IMR-90 (cell line): ENCODE measurements around the gene ERH. TPM values are rescaled to one million over a fixed set of nuclear protein-coding genes. Genes with fewer than 3 reads are reported as not detected.

Source experiments
- ATAC-seq: fragments of 200-7000 bp; cut with Tn5 transposase; 2 replicates; pipeline ENCODE4 v1.9.1; 2020; ENCODE audit warnings: low read depth, mild to moderate bottlenecking, moderate library complexity
- BruUV-seq: library from RNA; stranded (reverse); fragments of 400-500 nt; replicated peaks from 2 replicates; lab custom pipeline; 2021; lab: Mats Ljungman, UMichigan
- CTCF ChIA-PET: fragments of 300-600 bp; formaldehyde crosslinking; extraction: SDS; loops from one replicate; lab custom pipeline; 2021; ENCODE audit warnings: antibody characterized with exemption; lab: Yijun Ruan, JAX
- POLR2A ChIA-PET: fragments of 300-600 bp; sonication (Branson Sonifier 250); formaldehyde crosslinking; loops from one replicate; lab custom pipeline; 2022; ENCODE audit warnings: antibody characterized with exemption; ENCODE audit not compliant: unreplicated experiment; lab: Charles Lee
- DNase-seq: peaks from one replicate; pipeline ENCODE4 v3.0.0; 2013
- H2AFZ ChIP-seq: replicated peaks from 2 replicates; pipeline ENCODE3; 2013; ENCODE audit warnings: low read length, mild to moderate bottlenecking; ENCODE audit not compliant: poor library complexity
- H2AK5ac ChIP-seq: 2 replicates; pipeline ENCODE4 v1.6.1; 2013; ENCODE audit warnings: low read depth, low read length, inconsistent platforms
- H2AK9ac ChIP-seq: replicated peaks from 2 replicates; pipeline ENCODE3; 2013; ENCODE audit warnings: mild to moderate bottlenecking, low read depth, low read length, moderate library complexity; ENCODE audit not compliant: poor library complexity
- H2BK120ac ChIP-seq: 2 replicates; pipeline ENCODE4 v1.6.1; 2013; ENCODE audit warnings: low read depth, low read length, inconsistent platforms
- H2BK15ac ChIP-seq: 3 replicates; pipeline ENCODE4 v1.6.1; 2013; ENCODE audit warnings: low read depth, low read length, inconsistent platforms
- H2BK20ac ChIP-seq: 2 replicates; pipeline ENCODE4 v1.6.1; 2013; ENCODE audit warnings: low read depth, mild to moderate bottlenecking, inconsistent platforms, low read length, moderate library complexity
- H2BK5ac ChIP-seq: 2 replicates; pipeline ENCODE4 v1.6.1; 2013; ENCODE audit warnings: mild to moderate bottlenecking, low read depth, low read length, inconsistent platforms; ENCODE audit not compliant: poor library complexity, severe bottlenecking
- H3K14ac ChIP-seq: replicated peaks from 2 replicates; pipeline ENCODE4 v1.6.1; 2013; ENCODE audit warnings: low read depth, low read length, inconsistent platforms
- H3K18ac ChIP-seq: 2 replicates; pipeline ENCODE4 v1.6.1; 2013; ENCODE audit warnings: low read depth, low read length, control low read depth
- H3K23ac ChIP-seq: 2 replicates; pipeline ENCODE4 v1.6.1; 2013; ENCODE audit warnings: low read depth, low read length, inconsistent platforms
- H3K27ac ChIP-seq: 2 replicates; pipeline ENCODE4 v1.5.1; 2013; ENCODE audit warnings: mild to moderate bottlenecking, control low read depth, low read length; ENCODE audit not compliant: insufficient read depth
- H3K27me3 ChIP-seq: 2 replicates; pipeline ENCODE4 v1.6.1; 2013; ENCODE audit warnings: low read length; ENCODE audit not compliant: control insufficient read depth, insufficient read depth
- H3K36me3 ChIP-seq: 2 replicates; pipeline ENCODE4 v1.6.1; 2013; ENCODE audit warnings: low read length, mixed read lengths; ENCODE audit not compliant: control insufficient read depth, insufficient read depth
- H3K4ac ChIP-seq: 2 replicates; pipeline ENCODE4 v1.6.1; 2013; ENCODE audit warnings: low read depth, low read length, inconsistent platforms
- H3K4me1 ChIP-seq: 2 replicates; pipeline ENCODE4 v1.6.1; 2013; ENCODE audit warnings: low read length, mixed read lengths; ENCODE audit not compliant: control insufficient read depth, insufficient read depth
- H3K4me2 ChIP-seq: 2 replicates; pipeline ENCODE4 v1.6.1; 2013; ENCODE audit warnings: low read depth, mild to moderate bottlenecking, control low read depth, low read length, moderate library complexity
- H3K4me3 ChIP-seq: 2 replicates; pipeline ENCODE4 v1.5.1; 2013; ENCODE audit warnings: low read depth, mild to moderate bottlenecking, control low read depth, low read length, moderate library complexity; ENCODE audit not compliant: insufficient read depth
- H3K56ac ChIP-seq: 2 replicates; pipeline ENCODE4 v1.6.1; 2013; ENCODE audit warnings: low read length, inconsistent platforms; ENCODE audit not compliant: insufficient read depth; ENCODE audit errors: extremely low read depth
- H3K79me1 ChIP-seq, 2 experiments: 2 replicates each; pipeline ENCODE4 v1.6.1; 2013; ENCODE audit warnings: low read length in 2 of 2, inconsistent platforms in 1 of 2, low read depth in 1 of 2
- H3K9ac ChIP-seq: 2 replicates; pipeline ENCODE4 v1.6.1; 2013; ENCODE audit warnings: low read depth, low read length, control low read depth
- H3K9me1 ChIP-seq: 2 replicates; pipeline ENCODE4 v1.6.1; 2013; ENCODE audit warnings: low read length, inconsistent platforms; ENCODE audit not compliant: insufficient read depth
- H3K9me3 ChIP-seq: 2 replicates; pipeline ENCODE4 v1.6.1; 2013; ENCODE audit warnings: low read length; ENCODE audit not compliant: control insufficient read depth, insufficient read depth
- H4K20me1 ChIP-seq: 2 replicates; pipeline ENCODE4 v1.6.1; 2013; ENCODE audit warnings: low read length, inconsistent platforms; ENCODE audit not compliant: insufficient read depth
- H4K5ac ChIP-seq: 2 replicates; pipeline ENCODE4 v1.6.1; 2013; ENCODE audit warnings: mild to moderate bottlenecking, low read depth, low read length, control low read depth
- H4K8ac ChIP-seq, 2 experiments: 2 replicates each; pipeline ENCODE4 v1.6.1; 2013; ENCODE audit warnings: low read depth in 2 of 2, low read length in 2 of 2, control low read depth in 1 of 2, inconsistent platforms in 1 of 2
- H4K91ac ChIP-seq: 2 replicates; pipeline ENCODE4 v1.6.1; 2013; ENCODE audit warnings: low read depth, low read length, inconsistent platforms; ENCODE audit not compliant: insufficient read depth
- BHLHE40 ChIP-seq: fragments of 150-350 bp; IDR thresholded peaks from 2 replicates; pipeline ENCODE4 v1.6.1; 2016; ENCODE audit warnings: mild to moderate bottlenecking, low read depth, low read length
- CEBPB ChIP-seq: IDR thresholded peaks from 2 replicates; pipeline ENCODE4 v1.6.1; 2012; ENCODE audit warnings: low read depth, low read length, improper control_type of control experiment
- CHD1 ChIP-seq: IDR thresholded peaks from 2 replicates; pipeline ENCODE4 v1.6.1; 2012; ENCODE audit warnings: low read depth, low read length, improper control_type of control experiment
- CTCF ChIP-seq: conservative IDR thresholded peaks from 2 replicates; pipeline ENCODE4 v1.5.1; 2012; ENCODE audit warnings: mild to moderate bottlenecking, low read depth, low read length, improper control_type of control experiment
- ELK1 ChIP-seq: fragments of 150-350 bp; IDR thresholded peaks from 2 replicates; pipeline ENCODE4 v1.6.1; 2016; ENCODE audit warnings: low read depth, mild to moderate bottlenecking, low read length, moderate library complexity, borderline replicate concordance
- FOS ChIP-seq: fragments of 150-350 bp; IDR thresholded peaks from 2 replicates; pipeline ENCODE4 v1.6.1; 2016; ENCODE audit warnings: low read depth, low read length
- MAFK ChIP-seq: IDR thresholded peaks from 2 replicates; pipeline ENCODE4 v1.6.1; 2012; ENCODE audit warnings: low read depth, low read length, improper control_type of control experiment
- MAZ ChIP-seq: IDR thresholded peaks from 2 replicates; pipeline ENCODE4 v1.6.1; 2012; ENCODE audit warnings: low read depth, mild to moderate bottlenecking, low read length, improper control_type of control experiment, moderate library complexity, borderline replicate concordance
- MXI1 ChIP-seq: IDR thresholded peaks from 2 replicates; pipeline ENCODE4 v1.6.1; 2012; ENCODE audit warnings: low read depth, mild to moderate bottlenecking, low read length, moderate library complexity, borderline replicate concordance
- NFE2L2 ChIP-seq: fragments of 150-350 bp; IDR thresholded peaks from 2 replicates; pipeline ENCODE4 v1.6.1; 2016; ENCODE audit warnings: low read depth, mild to moderate bottlenecking, low read length
- POLR2A ChIP-seq: IDR thresholded peaks from 2 replicates; pipeline ENCODE4 v1.6.1; 2012; ENCODE audit warnings: mild to moderate bottlenecking, low read depth, low read length
- RAD21 ChIP-seq: IDR thresholded peaks from 2 replicates; pipeline ENCODE4 v1.6.1; 2012; ENCODE audit warnings: low read length, improper control_type of control experiment
- RCOR1 ChIP-seq: IDR thresholded peaks from 2 replicates; pipeline ENCODE4 v1.6.1; 2012; ENCODE audit warnings: mild to moderate bottlenecking, low read length, improper control_type of control experiment; ENCODE audit not compliant: insufficient replicate concordance
- RFX5 ChIP-seq: IDR thresholded peaks from 2 replicates; pipeline ENCODE4 v1.8.0; 2012; ENCODE audit warnings: low read depth, mild to moderate bottlenecking, low read length, moderate library complexity
- SMC3 ChIP-seq: fragments of 150-350 bp; IDR thresholded peaks from 2 replicates; pipeline ENCODE4 v1.6.1; 2016; ENCODE audit warnings: low read depth, mild to moderate bottlenecking, antibody characterized with exemption, low read length, moderate library complexity
- USF2 ChIP-seq: fragments of 150-350 bp; IDR thresholded peaks from 2 replicates; pipeline ENCODE4 v1.6.1; 2017; ENCODE audit warnings: mild to moderate bottlenecking, antibody characterized with exemption, low read length, low read depth
- WGBS, 2 experiments: methylation state at CpG; one replicate each; pipeline versions ENCODE4 v1.1.5 to v1.1.7; 2013; ENCODE audit warnings: missing lambda C conversion rate in 2 of 2; ENCODE audit not compliant: insufficient read length in 1 of 2; ENCODE audit errors: extremely low coverage in 2 of 2; 5-methylcytosine and 5-hydroxymethylcytosine counted together
- dilution Hi-C: fragments of 300-500 bp; cut with HindIII; formaldehyde crosslinking; loops from one replicate; pipeline ENCODE4 v1.14.3; 2018; ENCODE audit warnings: low sequenced_read_pairs; ENCODE audit not compliant: unreplicated experiment
- in situ Hi-C: fragments of 300-500 bp; cut with MboI; formaldehyde crosslinking; loops from 3 replicates; pipeline ENCODE4 v1.14.3; 2019; ENCODE audit warnings: low sequenced_read_pairs, inconsistent platforms, mixed read lengths
- intact Hi-C: fragments of 100-400 bp; cut with micrococcal nuclease; formaldehyde crosslinking; loops from 2 replicates; pipeline ENCODE4 v1.10.0; 2022
- polyA plus RNA-seq, 3 experiments: library from polyadenylated mRNA; depleted of rRNA; stranded (reverse); fragments of >200 nt; gene quantifications; 2 replicates each; pipeline ENCODE4 v1.2.3, GENCODE V29; 2012; ENCODE audit warnings: low replicate concordance in 1 of 3
- total RNA-seq: library from RNA; depleted of rRNA; stranded (reverse); fragments of >200 nt; gene quantifications from 2 replicates; pipeline ENCODE4 v1.2.3, GENCODE V29; 2012

ERH gene
- total and polyA plus RNA-seq, 2 of the 4 experiments (the other 2 are of a cell fraction), result 64.2 to 150 TPM

GRCh38 chr14:69404478-69404877, 6.4 kb upstream of the ERH start:
- dilution Hi-C loops, result no loop called here
- H3K4ac ChIP-seq, result no peak overlapping the region
- H2AK9ac ChIP-seq, result no peak overlapping the region
- H3K27me3 ChIP-seq, result no peaks in the 10 kb centered on the region
- peaks cover 1% of the 10 kb centered on the region; the same call in 1 of the 2 replicates for H3K4me1 ChIP-seq
- H3K18ac ChIP-seq, result no peak overlapping the region
- H2AK5ac ChIP-seq, result no peak overlapping the region
- H4K5ac ChIP-seq, result no peak overlapping the region
- no peak overlapping the region for H3K14ac ChIP-seq
- no peak overlapping the region for H3K4me2 ChIP-seq
- in situ Hi-C loops, result no loop called here
- POLR2A ChIA-PET, result no interaction called here
- H3K56ac ChIP-seq, result no peak overlapping the region
- no peak overlapping the region for H2BK20ac ChIP-seq
- H3K23ac ChIP-seq, result no peak overlapping the region
- intact Hi-C loops, result no loop called here
- no peak overlapping the region for H2BK5ac ChIP-seq
- peaks cover 26 to 66% of the 10 kb centered on the region in 2 experiments for H3K79me1 ChIP-seq
- H3K9me1 ChIP-seq, result peaks cover 9% of the 10 kb centered on the region
- H2AFZ ChIP-seq, result no peak overlapping the region
- DNase-seq, result no peak
- no peak overlapping the region for H3K9ac ChIP-seq
- H4K8ac ChIP-seq, result no peak overlapping the region
- no CpG with 5 or more reads among the region's 3 CpGs for WGBS, 2 experiments
- no peak overlapping the region for H3K4me3 ChIP-seq
- CTCF ChIA-PET, result no interaction called here
- no peak overlapping the region for H4K91ac ChIP-seq
- peaks cover 37% of the 10 kb centered on the region for H4K20me1 ChIP-seq
- peaks cover 2% of the 10 kb centered on the region; the same call in 1 of the 2 replicates for H3K36me3 ChIP-seq
- no peak overlapping the region for H2BK15ac ChIP-seq
- ATAC-seq, result no peak
- no peaks in the 10 kb centered on the region for H3K9me3 ChIP-seq
- H3K27ac ChIP-seq, result no peak overlapping the region
- TF ChIP-seq USF2 (no peak), MAFK (no peak), POLR2A (no peak), RCOR1 (no peak), MAZ (no peak), CHD1 (no peak), FOS (no peak), CTCF (no peak), MXI1 (no peak), RFX5 (no peak), NFE2L2 (no peak), ELK1 (no peak), RAD21 (no peak), CEBPB (no peak), BHLHE40 (no peak), SMC3 (no peak)
- BruUV-seq, result no TSS peak
- H2BK120ac ChIP-seq, result no peak overlapping the region
